HCT116 (cell line): ENCODE results near the gene RAVER2.

Source experiments
- CEBPB ChIP-seq: IDR thresholded peaks from 2 replicates; pipeline ENCODE4 v1.6.1; 2012; ENCODE audit warnings: low read depth
- EZH2 ChIP-seq: fragments of 200-600 bp; sonication (generic); IDR thresholded peaks from 2 replicates; pipeline ENCODE4 v1.6.1; 2017; ENCODE audit warnings: antibody characterized with exemption, mixed run types
- POLR2A ChIP-seq: IDR thresholded peaks from 2 replicates; pipeline ENCODE4 v1.7.0; 2011; ENCODE audit warnings: borderline replicate concordance; ENCODE audit not compliant: insufficient read depth, insufficient read length; ENCODE audit errors: extremely low read depth
- POLR2AphosphoS5 ChIP-seq: IDR thresholded peaks from 2 replicates; pipeline ENCODE4 v1.6.1; 2011; ENCODE audit warnings: mild to moderate bottlenecking, low read depth, low read length, moderate library complexity
- SIN3A ChIP-seq: IDR thresholded peaks from 2 replicates; pipeline ENCODE4 v1.6.1; 2012; ENCODE audit warnings: low read depth
- ZFX ChIP-seq: fragments of 450-650 bp; IDR thresholded peaks from 2 replicates; pipeline ENCODE4 v1.6.1; 2017
- TF ChIP-seq, protein P1 (sequence below), 3 experiments: fragments of 200-600 bp in 1 of 3; sonication (generic) in 1 of 3; IDR thresholded peaks in 2 of 3; conservative IDR thresholded peaks in 1 of 3; 2 replicates each; pipeline ENCODE4 v1.5.1; 2012 to 2017; ENCODE audit warnings: low read depth in 2 of 3, low read length in 2 of 3, antibody characterized with exemption in 1 of 3, borderline replicate concordance in 1 of 3, control low read depth in 1 of 3, mild to moderate bottlenecking in 1 of 3, mixed read lengths in 1 of 3, mixed run types in 1 of 3, moderate library complexity in 1 of 3; ENCODE audit not compliant: insufficient read depth in 1 of 3

DNA sequence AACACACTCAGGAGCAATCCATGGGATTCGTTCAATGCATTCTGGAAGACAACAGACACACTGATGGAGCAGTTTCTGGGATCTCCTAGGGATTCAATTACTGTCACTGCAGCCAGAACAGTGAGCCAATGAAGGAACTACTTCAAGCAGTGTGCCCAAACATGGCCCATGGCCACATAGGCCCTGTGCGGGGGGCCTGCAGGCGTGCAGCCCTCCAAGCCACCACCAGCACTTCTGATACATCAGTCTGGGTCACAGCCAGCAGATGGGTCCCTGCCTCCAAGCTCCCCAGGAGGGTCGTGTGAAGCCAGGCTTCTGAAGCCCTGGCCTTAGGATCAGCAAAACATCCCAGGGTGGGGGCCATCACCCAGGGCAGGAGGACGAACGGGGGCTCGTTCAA, 99.3 kb downstream of the RAVER2 start:
- TF ChIP-seq EZH2 (no peak), POLR2A (no peak), CEBPB (no peak), ZFX (no peak), POLR2AphosphoS5 (no peak), SIN3A (no peak)
- TF ChIP-seq, protein P1, sequence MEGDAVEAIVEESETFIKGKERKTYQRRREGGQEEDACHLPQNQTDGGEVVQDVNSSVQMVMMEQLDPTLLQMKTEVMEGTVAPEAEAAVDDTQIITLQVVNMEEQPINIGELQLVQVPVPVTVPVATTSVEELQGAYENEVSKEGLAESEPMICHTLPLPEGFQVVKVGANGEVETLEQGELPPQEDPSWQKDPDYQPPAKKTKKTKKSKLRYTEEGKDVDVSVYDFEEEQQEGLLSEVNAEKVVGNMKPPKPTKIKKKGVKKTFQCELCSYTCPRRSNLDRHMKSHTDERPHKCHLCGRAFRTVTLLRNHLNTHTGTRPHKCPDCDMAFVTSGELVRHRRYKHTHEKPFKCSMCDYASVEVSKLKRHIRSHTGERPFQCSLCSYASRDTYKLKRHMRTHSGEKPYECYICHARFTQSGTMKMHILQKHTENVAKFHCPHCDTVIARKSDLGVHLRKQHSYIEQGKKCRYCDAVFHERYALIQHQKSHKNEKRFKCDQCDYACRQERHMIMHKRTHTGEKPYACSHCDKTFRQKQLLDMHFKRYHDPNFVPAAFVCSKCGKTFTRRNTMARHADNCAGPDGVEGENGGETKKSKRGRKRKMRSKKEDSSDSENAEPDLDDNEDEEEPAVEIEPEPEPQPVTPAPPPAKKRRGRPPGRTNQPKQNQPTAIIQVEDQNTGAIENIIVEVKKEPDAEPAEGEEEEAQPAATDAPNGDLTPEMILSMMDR (IDR thresholded peaks at IDR 0.05 in 2 of 3, conservative IDR thresholded peaks at IDR 0.05 in 1 of 3; ENCODE audit: borderline replicate concordance in 1 of 3, insufficient read depth in 1 of 3, low read depth in 2 of 3, low read length in 2 of 3), result no peak
